ENCODE measurements around the gene TINCR. TPM values are rescaled to one million over a fixed set of nuclear protein-coding genes. Genes with fewer than 3 reads are reported as not detected.
"Not testable (repeated sequence)": the region's sequence is repeated elsewhere in the genome, so short reads cannot be mapped to it uniquely, and the experiment has no call there.

The TINCR gene
- total and polyA plus RNA-seq, 4 donors: 0.05 to 0.08 TPM; not detected in 2

GRCh38 chr19:5537870-5538269 is 29.9 kb downstream of the TINCR start (continued):
- TF ChIP-seq CTCF (IDR thresholded peaks at IDR 0.05; ENCODE audit: low read depth, low read length, missing input control): no peak
- no peak for TF ChIP-seq FOXA1 (IDR thresholded peaks at IDR 0.05)
- TF ChIP-seq, protein P1, sequence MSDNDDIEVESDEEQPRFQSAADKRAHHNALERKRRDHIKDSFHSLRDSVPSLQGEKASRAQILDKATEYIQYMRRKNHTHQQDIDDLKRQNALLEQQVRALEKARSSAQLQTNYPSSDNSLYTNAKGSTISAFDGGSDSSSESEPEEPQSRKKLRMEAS (IDR thresholded peaks at IDR 0.05): no peak
- TF ChIP-seq SP1 (IDR thresholded peaks at IDR 0.05): no peak
- no peak for TF ChIP-seq YY1 (IDR thresholded peaks at IDR 0.05)
- no peak for TF ChIP-seq JUND (IDR thresholded peaks at IDR 0.05)

DNA sequence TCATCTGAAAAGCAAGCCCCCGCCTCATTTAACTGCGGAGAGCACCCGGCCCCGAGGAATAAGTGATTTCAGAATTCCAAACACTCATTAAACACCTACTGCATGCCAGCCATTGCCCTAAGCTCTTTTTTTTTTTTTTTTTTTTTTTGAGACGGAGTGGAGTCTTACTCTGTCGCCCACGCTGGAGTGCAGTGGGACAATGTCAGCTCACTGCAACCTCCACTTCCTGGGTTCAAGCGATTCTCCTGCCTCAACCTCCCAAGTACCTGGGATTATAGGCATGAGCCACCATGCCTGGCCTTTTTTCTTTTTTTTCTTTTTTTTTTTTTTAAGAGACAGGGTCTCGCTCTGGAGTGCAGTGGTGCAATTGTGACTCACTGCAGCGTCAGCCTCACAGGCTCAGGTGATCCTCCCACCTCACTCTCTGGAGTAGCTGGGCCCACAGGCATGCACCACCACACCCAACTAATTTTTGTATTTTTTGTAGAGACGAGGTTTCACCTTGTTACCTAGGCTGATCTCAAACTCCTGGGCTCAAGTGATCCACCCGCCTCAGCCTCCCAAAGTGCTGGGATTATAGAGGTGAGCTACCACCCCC is 30.7 kb downstream of the TINCR start:
- H3K4me1 ChIP-seq (ENCODE audit: control insufficient read depth in 4 of 4, insufficient read depth in 4 of 4, low read length in 3 of 4); DNase-seq (ENCODE audit: low spot score); H3K4me3 ChIP-seq (ENCODE audit: low read depth in 1 of 3, low read length in 3 of 3); H3K27me3 ChIP-seq (ENCODE audit: control insufficient read depth in 4 of 4, insufficient read depth in 4 of 4, low read length in 3 of 4); H3K36me3 ChIP-seq (ENCODE audit: control insufficient read depth in 4 of 4, insufficient read depth in 3 of 4, low read depth in 1 of 4, low read length in 3 of 4); H3K27ac ChIP-seq (ENCODE audit: low read depth in 1 of 2, low read length in 2 of 2); H3K9ac ChIP-seq (ENCODE audit: low read depth in 1 of 2, low read length in 2 of 2): not testable (repeated sequence)
- H3K9me3 ChIP-seq (ENCODE audit: control insufficient read depth in 4 of 4, low read length in 3 of 4): peaks cover 9 to 20% (median 16%) of the 10 kb centered on the region in 4 donors
- 56% methylated on average over 12 of the region's 12 CpGs for WGBS

GRCh38 chr19:5536337-5536894 is 31.3 kb downstream of the TINCR start:
- TF ChIP-seq, protein P2, sequence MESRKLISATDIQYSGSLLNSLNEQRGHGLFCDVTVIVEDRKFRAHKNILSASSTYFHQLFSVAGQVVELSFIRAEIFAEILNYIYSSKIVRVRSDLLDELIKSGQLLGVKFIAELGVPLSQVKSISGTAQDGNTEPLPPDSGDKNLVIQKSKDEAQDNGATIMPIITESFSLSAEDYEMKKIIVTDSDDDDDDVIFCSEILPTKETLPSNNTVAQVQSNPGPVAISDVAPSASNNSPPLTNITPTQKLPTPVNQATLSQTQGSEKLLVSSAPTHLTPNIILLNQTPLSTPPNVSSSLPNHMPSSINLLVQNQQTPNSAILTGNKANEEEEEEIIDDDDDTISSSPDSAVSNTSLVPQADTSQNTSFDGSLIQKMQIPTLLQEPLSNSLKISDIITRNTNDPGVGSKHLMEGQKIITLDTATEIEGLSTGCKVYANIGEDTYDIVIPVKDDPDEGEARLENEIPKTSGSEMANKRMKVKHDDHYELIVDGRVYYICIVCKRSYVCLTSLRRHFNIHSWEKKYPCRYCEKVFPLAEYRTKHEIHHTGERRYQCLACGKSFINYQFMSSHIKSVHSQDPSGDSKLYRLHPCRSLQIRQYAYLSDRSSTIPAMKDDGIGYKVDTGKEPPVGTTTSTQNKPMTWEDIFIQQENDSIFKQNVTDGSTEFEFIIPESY (IDR thresholded peaks at IDR 0.05): no peak
- TF ChIP-seq, protein P1 (IDR thresholded peaks at IDR 0.05): no peak
- Histone ChIP-seq H3K4me3 (ENCODE audit: low read depth in 1 of 3, low read length in 3 of 3) (no peak overlapping the region), H3K9me3 (ENCODE audit: control insufficient read depth in 4 of 4, low read length in 3 of 4) (peaks cover 9 to 20% (median 16%) of the 10 kb centered on the region in 4 donors), H3K27me3 (ENCODE audit: control insufficient read depth in 4 of 4, insufficient read depth in 4 of 4, low read length in 3 of 4) (peaks cover 0 to 3% (median 0%) of the 10 kb centered on the region in 4 donors), H3K36me3 (ENCODE audit: control insufficient read depth in 4 of 4, insufficient read depth in 3 of 4, low read depth in 1 of 4, low read length in 3 of 4) (no peaks in the 10 kb centered on the region), H3K9ac (ENCODE audit: low read depth in 1 of 2, low read length in 2 of 2) (no peak overlapping the region), H3K27ac (ENCODE audit: low read depth in 1 of 2, low read length in 2 of 2) (no peak overlapping the region), H3K4me1 (ENCODE audit: control insufficient read depth in 4 of 4, insufficient read depth in 4 of 4, low read length in 3 of 4) (no peaks in the 10 kb centered on the region)
- DNase-seq (ENCODE audit: low spot score): no peak
- 8% methylated on average over 38 of the region's 38 CpGs for WGBS

DNA sequence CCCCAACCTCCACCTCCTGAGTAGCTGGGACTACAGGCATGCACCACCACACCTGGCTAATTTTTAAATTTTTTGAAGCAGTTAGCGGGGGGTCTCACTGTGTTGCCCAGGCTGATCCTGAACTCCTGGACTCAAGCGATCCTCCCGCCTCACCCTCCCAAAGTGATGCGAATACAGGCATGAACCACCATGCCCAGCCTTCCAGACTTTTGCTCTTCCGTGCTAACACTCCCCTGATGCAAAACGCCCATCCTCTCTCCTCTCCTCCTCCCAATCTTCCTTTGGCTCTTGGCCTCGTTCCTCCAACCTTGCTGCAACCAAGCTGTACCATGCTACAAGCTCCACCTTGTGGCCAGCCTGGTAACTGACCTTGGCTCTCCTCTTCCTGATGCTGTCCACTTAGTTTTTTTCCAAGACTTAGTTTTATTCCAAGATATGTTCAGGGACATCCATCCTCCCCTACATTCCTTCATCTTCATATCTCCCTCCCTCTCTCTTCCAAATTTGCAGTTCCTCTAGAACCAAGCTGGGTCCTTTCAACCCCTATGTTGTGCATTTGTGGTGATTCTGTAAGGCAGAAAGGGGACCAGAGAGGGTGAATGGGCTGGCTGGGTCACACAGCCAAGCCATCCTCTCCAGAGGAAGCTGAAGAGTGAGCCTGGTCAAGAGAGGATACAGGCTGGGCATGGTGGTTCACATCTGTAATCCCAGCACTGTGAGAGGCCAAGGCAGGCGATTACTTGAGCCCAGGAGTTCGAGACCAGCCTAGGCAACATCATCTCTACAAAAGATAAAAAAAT is 32.8 kb downstream of the TINCR start:
- Histone ChIP-seq H3K4me1 (ENCODE audit: control insufficient read depth in 4 of 4, insufficient read depth in 4 of 4, low read length in 3 of 4) (no peaks in the 10 kb centered on the region), H3K36me3 (ENCODE audit: control insufficient read depth in 4 of 4, insufficient read depth in 3 of 4, low read depth in 1 of 4, low read length in 3 of 4) (no peaks in the 10 kb centered on the region), H3K4me3 (ENCODE audit: low read depth in 1 of 3, low read length in 3 of 3) (peak overlapping the region in 1 of 3 donors; percentile 8), H3K9me3 (ENCODE audit: control insufficient read depth in 4 of 4, low read length in 3 of 4) (peaks cover 9 to 20% (median 16%) of the 10 kb centered on the region in 4 donors), H3K9ac (ENCODE audit: low read depth in 1 of 2, low read length in 2 of 2) (no peak overlapping the region), H3K27ac (ENCODE audit: low read depth in 1 of 2, low read length in 2 of 2) (no peak overlapping the region), H3K27me3 (ENCODE audit: control insufficient read depth in 4 of 4, insufficient read depth in 4 of 4, low read length in 3 of 4) (peaks cover 0 to 3% (median 0%) of the 10 kb centered on the region in 4 donors)
- TF ChIP-seq FOXA1 (IDR thresholded peaks at IDR 0.05) (no peak), GABPA (IDR thresholded peaks at IDR 0.05 in 1 of 2, conservative IDR thresholded peaks at IDR 0.05 in 1 of 2) (no peak), TAF1 (conservative IDR thresholded peaks at IDR 0.05) (no peak), RXRA (IDR thresholded peaks at IDR 0.05) (no peak), YY1 (IDR thresholded peaks at IDR 0.05) (no peak), HNF4A (conservative IDR thresholded peaks at IDR 0.05) (no peak), RAD21 (IDR thresholded peaks at IDR 0.05) (peak in 1 of 2 donors; percentile 9), NR2F2 (IDR thresholded peaks at IDR 0.05) (no peak), FOXA2 (IDR thresholded peaks at IDR 0.05) (no peak), CTCF (IDR thresholded peaks at IDR 0.05; ENCODE audit: low read depth, low read length, missing input control) (peak; percentile 14), SP1 (IDR thresholded peaks at IDR 0.05) (no peak), EGR1 (IDR thresholded peaks at IDR 0.05; ENCODE audit: low read depth in 2 of 2) (no peak)
- TF ChIP-seq, protein P1 (IDR thresholded peaks at IDR 0.05): no peak
- TF ChIP-seq, protein P3, sequence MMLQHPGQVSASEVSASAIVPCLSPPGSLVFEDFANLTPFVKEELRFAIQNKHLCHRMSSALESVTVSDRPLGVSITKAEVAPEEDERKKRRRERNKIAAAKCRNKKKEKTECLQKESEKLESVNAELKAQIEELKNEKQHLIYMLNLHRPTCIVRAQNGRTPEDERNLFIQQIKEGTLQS (IDR thresholded peaks at IDR 0.05): no peak
- WGBS: 74% methylated on average over 9 of the region's 9 CpGs
- no peak for DNase-seq (ENCODE audit: low spot score)

Data from liver (tissue), 9 donors.